T-helper 1 cell (primary cell): ENCODE measurements around the gene NTF4.
"Not testable (repeated sequence)": the region's sequence is repeated elsewhere in the genome, so short reads cannot be mapped to it uniquely, and the experiment has no call there.

Experiments
- DNase-seq, 5 donors: peaks; one replicate each; pipeline ENCODE4 v3.0.0-alpha.2; 2012 to 2020

Gene NTF4

GRCh38 chr19:49056101-49056901 lies 8.3 kb downstream of the NTF4 start:
- DNase-seq = peak in 4 of 5 donors; percentile 24 to 49 (median 36)

- DNase-seq = not testable (repeated sequence)
These were observed 14.1 kb downstream of the NTF4 start for GRCh38 chr19:49050376-49051033.

DNA sequence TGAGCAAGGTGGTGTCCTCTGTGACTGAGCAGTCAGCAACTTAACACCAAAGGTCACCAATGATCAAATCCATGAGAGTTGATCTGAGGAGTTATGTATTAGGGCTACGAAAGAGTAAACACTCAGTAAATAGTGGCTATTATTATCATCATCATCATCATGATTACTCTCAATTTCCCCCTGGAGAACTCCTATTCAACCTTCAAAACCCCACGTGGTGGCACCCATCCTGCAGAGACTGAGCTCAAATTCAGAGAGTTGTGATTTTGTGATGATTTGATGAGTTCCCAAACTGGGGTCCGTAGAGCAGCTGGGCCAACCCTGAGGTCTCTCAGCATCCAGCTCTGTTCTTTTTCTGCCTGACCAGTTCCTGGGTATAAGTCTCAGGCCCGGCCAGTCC lies 14.8 kb downstream of the NTF4 start:
- DNase-seq = not testable (repeated sequence)

DNA sequence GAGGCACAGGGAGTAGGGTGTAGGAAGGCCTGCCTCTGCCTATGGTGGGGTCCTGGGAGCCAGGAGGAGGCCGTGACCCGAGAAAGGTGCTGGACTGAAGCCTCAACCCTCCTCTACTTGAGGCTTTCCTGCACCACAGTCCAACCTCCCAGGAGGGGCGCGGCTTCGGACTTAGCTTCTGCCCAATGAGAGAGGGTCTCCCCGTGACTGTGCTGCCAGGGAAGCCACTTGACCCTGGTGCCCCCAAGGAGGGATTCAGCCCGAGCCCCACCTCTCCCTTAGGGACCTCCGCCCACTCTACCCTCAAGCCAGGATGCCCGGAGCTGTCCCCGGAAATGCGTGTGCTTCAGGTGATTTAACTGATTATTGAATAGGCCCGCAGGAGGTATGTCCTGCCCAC lies 15.6 kb downstream of the NTF4 start, which contains the start of gene CGB8:
CGB8 (minus strand) TSS at position 101 of the 400 bp plus-strand sequence. CDS start 372 bp downstream, outside the sequence.
- DNase-seq = not testable (repeated sequence)

- not testable (repeated sequence) for DNase-seq
These were observed 21.1 kb downstream of the NTF4 start, which contains the start of gene CGB5 for GRCh38 chr19:49043548-49043947. CGB5 (plus strand) TSS chr19:49043848; CDS start chr19:49044210, 362 bp downstream.

GRCh38 chr19:49042666-49043065 lies 22.0 kb downstream of the NTF4 start:
- not testable (repeated sequence) for DNase-seq

DNA sequence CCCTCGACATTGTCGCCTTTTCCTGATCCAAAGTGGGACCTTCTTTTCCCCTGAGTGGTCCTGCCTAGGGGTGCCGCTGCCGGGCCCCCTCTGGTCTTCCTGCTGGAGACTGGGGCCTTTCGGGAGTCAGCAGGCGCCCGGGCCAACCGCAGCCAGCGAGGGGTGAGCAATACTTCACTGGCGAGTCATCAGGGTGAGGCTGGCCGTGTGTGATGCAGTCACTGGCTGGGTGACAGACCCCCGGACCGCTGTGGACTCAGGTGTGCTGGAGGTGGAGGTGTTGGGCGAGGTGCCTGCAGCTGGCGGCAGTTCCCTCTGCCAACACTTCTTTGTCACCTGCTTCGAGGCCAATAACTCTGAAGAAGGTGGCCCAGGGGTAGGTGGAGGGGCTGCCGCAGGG lies 22.4 kb downstream of the NTF4 start:
- no peak for DNase-seq

- DNase-seq = not testable (repeated sequence)
These were observed 24.9 kb downstream of the NTF4 start for GRCh38 chr19:49039736-49040135.

DNA sequence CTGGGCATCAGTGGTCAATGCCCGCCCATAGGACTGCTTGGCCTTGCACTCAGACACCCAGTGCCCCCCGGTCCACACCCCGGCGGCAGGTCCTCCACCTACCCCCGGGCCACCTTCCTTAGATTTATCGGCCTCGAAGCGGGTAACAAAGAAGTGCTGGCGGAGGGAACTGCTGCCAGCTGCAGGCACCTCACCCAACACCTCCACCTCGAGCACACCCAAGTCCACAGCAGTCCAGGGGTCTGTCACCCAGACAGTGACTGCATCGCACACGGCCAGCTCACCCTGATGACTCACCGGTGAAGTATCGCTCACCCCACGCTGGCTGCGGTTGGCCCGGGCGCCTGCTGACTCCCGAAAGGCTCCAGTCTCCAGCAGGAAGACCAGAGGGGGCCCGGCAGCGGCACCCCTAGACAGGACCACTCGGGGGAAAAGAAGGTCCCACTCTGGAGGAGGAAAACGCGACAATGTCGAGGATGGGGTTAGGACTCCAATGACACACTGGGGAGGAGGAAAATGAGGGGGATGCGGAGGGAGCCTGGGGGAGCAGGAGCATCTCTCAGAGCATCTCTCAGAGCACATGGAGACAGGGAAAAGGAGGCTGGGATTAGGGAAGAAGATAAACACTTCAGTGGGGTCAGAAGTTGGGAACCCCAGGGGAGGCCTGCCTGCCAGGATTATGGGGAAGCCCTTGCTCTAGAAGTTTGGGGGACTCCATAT lies 25.9 kb downstream of the NTF4 start:
- DNase-seq = not testable (repeated sequence)

GRCh38 chr19:49038111-49038510 lies 26.5 kb downstream of the NTF4 start:
- DNase-seq = not testable (repeated sequence)

DNA sequence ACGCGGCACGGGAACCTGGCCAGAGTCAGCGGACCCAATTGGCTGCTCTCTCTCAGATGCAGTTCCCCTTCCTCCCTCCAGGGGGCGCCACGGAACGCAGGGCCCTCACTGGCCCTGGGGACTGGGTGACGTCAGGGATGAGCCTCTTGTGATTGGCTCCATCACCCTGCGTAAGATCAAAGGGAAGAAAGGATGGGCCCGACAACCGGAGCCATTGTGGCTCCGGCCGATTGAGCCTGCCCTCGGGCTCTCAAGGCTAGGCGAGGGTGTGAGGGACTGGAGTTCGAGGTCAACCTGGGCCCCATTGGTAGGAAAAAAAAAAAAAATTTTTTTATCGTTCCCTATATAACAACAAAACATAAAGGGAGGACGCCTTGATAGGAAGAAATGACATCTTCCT lies 27.8 kb downstream of the NTF4 start, which contains the start of gene CGB1:
CGB1 (minus strand) TSS at position 81 of the 400 bp plus-strand sequence. CDS start 184 bp downstream, outside the sequence.
- peak in 1 of 5 donors; percentile 57 for DNase-seq

GRCh38 chr19:49031642-49032301 lies 32.8 kb downstream of the NTF4 start, which contains the start of gene CGB2:
CGB2 (plus strand) TSS chr19:49031890; CDS start chr19:49032096, 206 bp downstream.
- peak in 3 of 5 donors; percentile 25 to 77 (median 40) for DNase-seq

GRCh38 chr19:49030323-49030722 lies 34.3 kb downstream of the NTF4 start:
- not testable (repeated sequence) for DNase-seq

DNA sequence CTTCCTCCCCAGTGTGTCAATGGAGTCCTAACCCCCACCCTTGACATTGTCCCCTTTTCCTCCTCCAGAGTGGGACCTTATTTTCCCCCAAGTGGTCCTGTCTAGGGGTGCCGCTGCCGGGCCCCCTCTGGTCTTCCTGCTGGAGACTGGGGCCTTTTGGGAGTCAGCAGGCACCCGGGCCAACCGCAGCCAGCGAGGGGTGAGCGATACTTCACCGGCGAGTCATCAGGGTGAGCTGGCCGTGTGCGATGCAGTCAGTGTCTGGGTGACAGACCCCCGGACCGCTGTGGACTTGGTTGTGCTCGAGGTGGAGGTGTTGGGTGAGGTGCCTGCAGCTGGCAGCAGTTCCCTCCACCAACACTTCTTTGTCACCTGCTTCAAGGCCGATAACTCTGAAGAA lies 34.9 kb downstream of the NTF4 start:
- not testable (repeated sequence) for DNase-seq

- DNase-seq = not testable (repeated sequence)
These were observed 35.9 kb downstream of the NTF4 start for GRCh38 chr19:49028686-49029085.

- not testable (repeated sequence) for DNase-seq
These were observed 39.0 kb downstream of the NTF4 start for GRCh38 chr19:49025599-49025998.

DNA sequence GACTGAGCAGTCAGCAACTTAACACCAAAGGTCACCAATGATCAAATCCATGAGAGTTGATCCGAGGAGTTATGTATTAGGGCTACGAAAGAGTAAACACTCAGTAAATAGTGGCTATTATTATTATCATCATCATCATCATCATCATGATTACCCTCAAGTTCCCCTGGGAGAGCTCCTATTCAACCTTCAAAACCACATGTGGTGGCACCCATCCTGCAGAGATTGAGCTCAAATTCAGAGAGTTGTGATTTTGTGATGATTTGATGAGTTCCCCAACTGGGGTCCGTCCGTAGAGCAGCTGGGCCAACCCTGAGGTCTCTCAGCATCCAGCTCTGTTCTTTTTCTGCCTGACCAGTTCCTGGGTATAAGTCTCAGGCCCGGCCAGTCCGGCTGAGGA lies 39.5 kb downstream of the NTF4 start:
- not testable (repeated sequence) for DNase-seq

DNA sequence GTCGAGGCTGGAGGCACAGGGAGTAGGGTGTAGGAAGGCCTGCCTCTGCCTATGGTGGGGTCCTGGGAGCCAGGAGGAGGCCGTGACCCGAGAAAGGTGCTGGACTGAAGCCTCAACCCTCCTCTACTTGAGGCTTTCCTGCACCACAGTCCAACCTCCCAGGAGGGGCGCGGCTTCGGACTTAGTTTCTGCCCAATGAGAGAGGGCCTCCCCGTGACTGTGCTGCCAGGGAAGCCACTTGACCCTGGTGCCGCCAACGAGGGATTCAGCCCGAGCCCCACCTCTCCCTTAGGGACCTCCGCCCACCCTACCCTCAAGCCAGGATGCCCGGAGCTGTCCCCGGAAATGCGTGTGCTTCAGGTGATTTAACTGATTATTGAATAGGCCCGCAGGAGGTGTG lies 40.4 kb downstream of the NTF4 start, which contains the start of gene CGB3:
CGB3 (minus strand) TSS at position 101 of the 400 bp plus-strand sequence. CDS start 362 bp downstream, outside the sequence.
- DNase-seq = not testable (repeated sequence)

GRCh38 chr19:49022116-49022515 lies 42.5 kb downstream of the NTF4 start:
- no peak for DNase-seq

DNA sequence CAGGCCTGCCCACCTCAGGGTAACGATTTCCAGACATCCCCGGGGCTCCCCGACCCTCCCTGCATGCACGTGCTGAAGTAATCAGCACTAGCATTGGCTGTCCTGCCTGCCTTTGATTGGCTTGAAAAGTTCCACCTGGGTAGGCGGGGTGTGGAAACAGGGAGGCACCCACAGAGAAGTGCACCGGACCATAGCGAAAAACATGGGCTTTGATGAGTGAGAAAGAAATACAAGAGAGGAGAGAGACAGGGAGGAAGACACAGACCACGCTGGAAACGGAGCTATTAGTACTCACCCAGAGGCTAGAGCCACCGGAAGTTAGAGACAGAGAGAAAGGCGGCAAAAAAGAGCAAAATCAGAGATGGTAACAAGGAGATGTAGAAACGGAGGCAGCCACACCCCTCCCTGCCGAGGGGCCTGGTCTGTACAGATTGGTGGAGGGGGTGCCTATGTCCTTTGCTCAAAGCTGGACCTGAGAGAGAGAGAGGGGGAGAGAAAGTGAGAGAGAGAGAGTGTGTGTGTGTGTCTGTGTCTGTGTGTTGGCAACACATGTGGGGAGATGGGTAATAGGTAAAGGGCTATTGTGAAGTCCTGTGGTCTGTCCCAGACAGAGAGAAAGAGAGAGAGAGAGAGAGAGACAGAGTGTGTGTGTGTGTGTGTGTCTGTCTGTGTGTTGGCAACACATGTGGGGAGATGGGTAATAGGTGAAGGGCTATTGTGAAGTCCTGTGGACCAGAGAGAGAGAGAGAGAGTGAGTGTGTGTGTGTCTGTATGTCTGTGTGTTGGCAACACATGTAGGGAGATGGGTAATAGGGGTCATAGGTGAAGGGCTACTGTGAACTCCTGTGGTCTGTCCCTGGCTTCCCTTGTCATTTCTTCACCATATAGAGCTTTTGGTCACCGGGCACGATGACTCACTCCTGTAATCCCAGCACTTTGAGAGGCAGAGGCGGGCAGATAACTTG lies 43.4 kb downstream of the NTF4 start:
- no peak for DNase-seq

DNA sequence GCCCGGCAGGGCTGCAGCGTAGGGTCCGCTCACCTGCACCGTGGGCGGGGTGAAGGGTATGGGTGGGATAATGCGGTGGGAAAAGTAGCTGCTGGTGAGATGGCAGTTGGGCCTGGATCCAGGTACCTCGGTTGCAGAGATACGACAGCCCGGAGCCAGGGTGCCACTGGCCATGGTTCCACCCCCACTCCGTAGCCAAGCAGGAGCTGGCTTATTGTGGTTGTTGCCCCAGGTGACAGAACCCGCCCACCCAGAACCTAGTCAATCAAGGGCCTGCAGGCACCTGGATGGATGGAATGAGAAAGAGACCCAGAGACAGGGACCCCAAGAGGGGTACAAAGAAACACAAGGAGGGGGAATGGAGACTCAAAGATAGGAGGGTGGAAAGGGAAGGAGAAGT lies 44.3 kb downstream of the NTF4 start:
- DNase-seq = no peak
